B cell (primary cell): ENCODE measurements around the gene C1orf105.

Experiments
- EZH2 ChIP-seq: IDR thresholded peaks from 2 replicates; pipeline ENCODE4 v1.6.1; 2012; ENCODE audit warnings: borderline replicate concordance, low read depth, mild to moderate bottlenecking, moderate library complexity, low read length; ENCODE audit not compliant: insufficient read depth, poor library complexity, severe bottlenecking
- TF ChIP-seq, protein P1 (sequence below): fragments of 200-600 bp; IDR thresholded peaks from one replicate; pipeline ENCODE4 v1.8.0; 2022; ENCODE audit warnings: antibody characterized with exemption, mild to moderate bottlenecking

- TF ChIP-seq, protein P1, sequence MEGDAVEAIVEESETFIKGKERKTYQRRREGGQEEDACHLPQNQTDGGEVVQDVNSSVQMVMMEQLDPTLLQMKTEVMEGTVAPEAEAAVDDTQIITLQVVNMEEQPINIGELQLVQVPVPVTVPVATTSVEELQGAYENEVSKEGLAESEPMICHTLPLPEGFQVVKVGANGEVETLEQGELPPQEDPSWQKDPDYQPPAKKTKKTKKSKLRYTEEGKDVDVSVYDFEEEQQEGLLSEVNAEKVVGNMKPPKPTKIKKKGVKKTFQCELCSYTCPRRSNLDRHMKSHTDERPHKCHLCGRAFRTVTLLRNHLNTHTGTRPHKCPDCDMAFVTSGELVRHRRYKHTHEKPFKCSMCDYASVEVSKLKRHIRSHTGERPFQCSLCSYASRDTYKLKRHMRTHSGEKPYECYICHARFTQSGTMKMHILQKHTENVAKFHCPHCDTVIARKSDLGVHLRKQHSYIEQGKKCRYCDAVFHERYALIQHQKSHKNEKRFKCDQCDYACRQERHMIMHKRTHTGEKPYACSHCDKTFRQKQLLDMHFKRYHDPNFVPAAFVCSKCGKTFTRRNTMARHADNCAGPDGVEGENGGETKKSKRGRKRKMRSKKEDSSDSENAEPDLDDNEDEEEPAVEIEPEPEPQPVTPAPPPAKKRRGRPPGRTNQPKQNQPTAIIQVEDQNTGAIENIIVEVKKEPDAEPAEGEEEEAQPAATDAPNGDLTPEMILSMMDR, result no peak
- no peak for TF ChIP-seq EZH2
These were observed 59.9 kb downstream of the C1orf105 start for GRCh38 chr1:172480431-172480830.
